BLaER1 (cell line): ENCODE results near the gene DOC2A.
A peak's percentile ranks its signal among the peaks of the same experiment; 100 is the strongest.

ENCODE experiments used
- H3K27ac ChIP-seq: shearing (Covaris generic); formaldehyde crosslinking; 2 replicates; pipeline ENCODE4 v1.8.1; 2022
- H3K27me3 ChIP-seq: shearing (Covaris generic); formaldehyde crosslinking; 2 replicates; pipeline ENCODE4 v1.8.1; 2022
- H3K36me3 ChIP-seq: shearing (Covaris generic); formaldehyde crosslinking; 2 replicates; pipeline ENCODE4 v1.8.1; 2022
- H3K4me1 ChIP-seq: shearing (Covaris generic); formaldehyde crosslinking; 2 replicates; pipeline ENCODE4 v1.8.1; 2022
- H3K4me2 ChIP-seq: shearing (Covaris generic); formaldehyde crosslinking; 2 replicates; pipeline ENCODE4 v1.8.1; 2022
- H3K4me3 ChIP-seq: shearing (Covaris generic); formaldehyde crosslinking; 2 replicates; pipeline ENCODE4 v1.8.1; 2022
- H3K9ac ChIP-seq: shearing (Covaris generic); formaldehyde crosslinking; 2 replicates; pipeline ENCODE4 v1.8.1; 2022
- H3K9me3 ChIP-seq: shearing (Covaris generic); formaldehyde crosslinking; 2 replicates; pipeline ENCODE4 v1.8.1; 2022
- H4K20me1 ChIP-seq: shearing (Covaris generic); formaldehyde crosslinking; 2 replicates; pipeline ENCODE4 v1.8.1; 2022
- Cebpa-rat ChIP-seq: shearing (Covaris generic); IDR thresholded peaks from 2 replicates; pipeline ENCODE4 v1.8.1; 2022

The DOC2A gene

GRCh38 chr16:29984764-29985147 is 26.1 kb downstream of the DOC2A start:
- peaks cover 8% of the 10 kb centered on the region; the same call in 1 of the 2 replicates for H4K20me1 ChIP-seq
- H3K4me3 ChIP-seq, result no peak overlapping the region
- H3K9me3 ChIP-seq, result no peaks in the 10 kb centered on the region
- no peak for TF ChIP-seq Cebpa-rat
- H3K4me2 ChIP-seq, result no peak overlapping the region
- H3K36me3 ChIP-seq, result peaks cover 100% of the 10 kb centered on the region
- H3K27me3 ChIP-seq, result no peaks in the 10 kb centered on the region
- H3K4me1 ChIP-seq, result no peaks in the 10 kb centered on the region
- H3K27ac ChIP-seq, result no peak overlapping the region
- H3K9ac ChIP-seq, result no peak overlapping the region

- Histone ChIP-seq H3K9me3 (no peaks in the 10 kb centered on the region), H3K36me3 (peaks cover 100% of the 10 kb centered on the region), H4K20me1 (peaks cover 13% of the 10 kb centered on the region; the same call in 1 of the 2 replicates), H3K27me3 (no peaks in the 10 kb centered on the region), H3K4me3 (no peak overlapping the region), H3K4me2 (no peak overlapping the region), H3K4me1 (no peaks in the 10 kb centered on the region), H3K9ac (no peak overlapping the region), H3K27ac (no peak overlapping the region)
- no peak for TF ChIP-seq Cebpa-rat
Measured at GRCh38 chr16:29984137-29984763, 26.6 kb downstream of the DOC2A start.

GRCh38 chr16:29983420-29984136 is 27.2 kb downstream of the DOC2A start:
- H3K4me3 ChIP-seq, result no peak overlapping the region
- TF ChIP-seq Cebpa-rat, result no peak
- no peaks in the 10 kb centered on the region for H3K9me3 ChIP-seq
- no peak overlapping the region for H3K27ac ChIP-seq
- H3K27me3 ChIP-seq, result no peaks in the 10 kb centered on the region
- peaks cover under 1% of the 10 kb centered on the region; the same call in 1 of the 2 replicates for H3K4me1 ChIP-seq
- H4K20me1 ChIP-seq, result peaks cover 19% of the 10 kb centered on the region
- H3K4me2 ChIP-seq, result no peak overlapping the region
- no peak overlapping the region for H3K9ac ChIP-seq
- H3K36me3 ChIP-seq, result peaks cover 100% of the 10 kb centered on the region

- H3K27ac ChIP-seq, result no peak overlapping the region
- no peaks in the 10 kb centered on the region for H3K9me3 ChIP-seq
- no peak overlapping the region for H3K9ac ChIP-seq
- peaks cover 27% of the 10 kb centered on the region for H4K20me1 ChIP-seq
- peaks cover 100% of the 10 kb centered on the region for H3K36me3 ChIP-seq
- H3K4me1 ChIP-seq, result peaks cover 9% of the 10 kb centered on the region
- no peak overlapping the region for H3K4me2 ChIP-seq
- H3K27me3 ChIP-seq, result no peaks in the 10 kb centered on the region
- no peak for TF ChIP-seq Cebpa-rat
- H3K4me3 ChIP-seq, result no peak overlapping the region
Measured at GRCh38 chr16:29982560-29983419, 28.0 kb downstream of the DOC2A start.

GRCh38 chr16:29978564-29979270 is 32.1 kb downstream of the DOC2A start:
- Histone ChIP-seq H3K9me3 (no peaks in the 10 kb centered on the region), H3K36me3 (peaks cover 71% of the 10 kb centered on the region), H3K27me3 (no peaks in the 10 kb centered on the region), H3K9ac (no peak overlapping the region), H4K20me1 (peaks cover 59% of the 10 kb centered on the region), H3K4me1 (peaks cover 42% of the 10 kb centered on the region), H3K4me2 (no peak overlapping the region), H3K4me3 (no peak overlapping the region), H3K27ac (no peak overlapping the region)
- TF ChIP-seq Cebpa-rat, result no peak

- TF ChIP-seq Cebpa-rat, result no peak
- Histone ChIP-seq H3K27ac (no peak overlapping the region), H3K4me3 (no peak overlapping the region), H3K27me3 (no peaks in the 10 kb centered on the region), H3K4me2 (peak overlapping the region; percentile 98; the same call in 1 of the 2 replicates), H3K36me3 (peaks cover 65% of the 10 kb centered on the region), H4K20me1 (peaks cover 54% of the 10 kb centered on the region), H3K9ac (no peak overlapping the region), H3K9me3 (no peaks in the 10 kb centered on the region), H3K4me1 (peaks cover 45% of the 10 kb centered on the region)
Measured at GRCh38 chr16:29978081-29978480, 32.7 kb downstream of the DOC2A start.

- Histone ChIP-seq H3K4me2 (peak overlapping the region; percentile 98), H3K4me3 (no peak overlapping the region), H3K9ac (peak overlapping the region; percentile 86)
Measured at GRCh38 chr16:29977063-29977825, 33.6 kb downstream of the DOC2A start.

GRCh38 chr16:29975811-29976511 is 34.9 kb downstream of the DOC2A start:
- no peak for TF ChIP-seq Cebpa-rat
- peak overlapping the region; percentile 86 for H3K9ac ChIP-seq
- H3K4me2 ChIP-seq, result peak overlapping the region; percentile 98
- peaks cover 49% of the 10 kb centered on the region for H3K4me1 ChIP-seq
- no peaks in the 10 kb centered on the region; the same call in 1 of the 2 replicates for H3K9me3 ChIP-seq
- no peaks in the 10 kb centered on the region for H3K27me3 ChIP-seq
- H4K20me1 ChIP-seq, result peaks cover 54% of the 10 kb centered on the region
- H3K27ac ChIP-seq, result peak overlapping the region; percentile 82
- peak overlapping the region; percentile 85 for H3K4me3 ChIP-seq
- peaks cover 61% of the 10 kb centered on the region for H3K36me3 ChIP-seq

More at GRCh38 chr16:29977063-29977825, 33.6 kb downstream of the DOC2A start:
- Histone ChIP-seq H4K20me1 (peaks cover 54% of the 10 kb centered on the region), H3K4me1 (peaks cover 49% of the 10 kb centered on the region), H3K9me3 (no peaks in the 10 kb centered on the region; the same call in 1 of the 2 replicates), H3K27ac (peak overlapping the region; percentile 12; the same call in 1 of the 2 replicates), H3K36me3 (peaks cover 62% of the 10 kb centered on the region), H3K27me3 (no peaks in the 10 kb centered on the region)
- no peak for TF ChIP-seq Cebpa-rat
